SIG-M5 (cell line): ENCODE results near the gene PORCN.
"Not testable (repeated sequence)": the region's sequence is repeated elsewhere in the genome, so short reads cannot be mapped to it uniquely, and the experiment has no call there.

ENCODE experiments used
- DNase-seq: peaks from one replicate; lab custom pipeline; 2025; lab: John Stamatoyannopoulos, UW

PORCN gene

GRCh38 chrX:48541140-48541814 lies 32.5 kb downstream of the PORCN start:
- no peak for DNase-seq

- DNase-seq, result no peak
These were observed 40.1 kb downstream of the PORCN start for GRCh38 chrX:48548871-48549270.

DNA sequence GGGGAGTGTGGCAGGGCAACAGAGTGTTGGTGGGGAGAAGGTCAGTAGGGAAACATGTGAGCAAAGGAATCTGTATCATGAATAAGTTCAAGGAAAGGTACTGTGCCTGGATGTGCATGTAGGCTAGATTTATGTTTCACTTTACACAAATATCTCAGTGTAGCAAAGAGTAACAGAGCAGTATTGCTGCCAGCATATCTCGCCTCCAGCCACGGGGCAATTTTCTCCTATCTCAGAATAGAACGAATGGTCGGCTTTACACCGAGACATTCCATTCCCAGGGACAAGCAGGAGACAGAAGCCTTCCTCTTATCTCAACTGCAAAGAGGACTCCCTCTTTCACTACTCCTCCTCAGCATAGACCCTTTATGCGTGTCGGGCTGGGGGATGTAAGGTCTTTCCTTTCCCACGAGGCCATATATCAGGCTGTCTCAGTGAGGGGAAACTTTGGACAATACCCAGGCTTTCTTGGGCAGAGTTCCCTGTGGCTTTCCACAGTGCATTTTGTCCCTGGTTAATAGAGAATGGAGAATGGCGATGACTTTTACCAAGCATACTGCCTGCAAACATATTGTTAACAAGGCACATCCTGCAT lies 47.0 kb downstream of the PORCN start:
- not testable (repeated sequence) for DNase-seq

DNA sequence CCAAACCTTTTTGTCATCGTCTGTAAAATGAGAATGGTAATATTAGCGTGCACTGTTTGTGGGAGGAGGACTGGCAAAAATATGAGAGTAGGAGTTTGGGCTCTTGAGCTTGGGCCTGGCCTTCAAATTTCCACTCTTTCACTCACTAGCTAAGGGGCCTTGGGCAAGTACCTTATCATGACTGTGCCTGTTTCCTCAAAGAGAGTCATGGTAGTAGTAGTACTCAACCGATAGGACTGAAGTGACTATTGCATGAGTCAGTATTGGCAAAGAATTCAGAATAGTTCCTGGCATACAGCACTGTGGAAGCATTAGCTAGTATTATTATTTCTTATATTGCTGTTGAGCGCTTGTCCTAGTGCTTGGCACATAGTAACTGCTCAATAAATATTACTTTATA lies 49.5 kb downstream of the PORCN start:
- DNase-seq, result no peak

- no peak for DNase-seq
These were observed 50.8 kb downstream of the PORCN start for GRCh38 chrX:48559636-48560035.

GRCh38 chrX:48560056-48560455 lies 51.3 kb downstream of the PORCN start:
- no peak for DNase-seq

- DNase-seq, result no peak
These were observed 51.9 kb downstream of the PORCN start for GRCh38 chrX:48560681-48561080.

GRCh38 chrX:48569958-48570357 lies 61.2 kb downstream of the PORCN start:
- DNase-seq, result no peak
